Activated CD4-positive, alpha-beta T cell treated with anti-CD3 and anti-CD28 coated beads, Interleukin-2, Interleukin-6, amounts not matched to agents 100 ng/mL and 50 ng/mL, durations not matched to agents 16 hours and 8 hours (primary cell): ENCODE results near the gene MAGI1.

ENCODE experiments used
- DNase-seq: peaks from one replicate; pipeline ENCODE4 v3.0.0-alpha.2; 2020

The MAGI1 gene

DNA sequence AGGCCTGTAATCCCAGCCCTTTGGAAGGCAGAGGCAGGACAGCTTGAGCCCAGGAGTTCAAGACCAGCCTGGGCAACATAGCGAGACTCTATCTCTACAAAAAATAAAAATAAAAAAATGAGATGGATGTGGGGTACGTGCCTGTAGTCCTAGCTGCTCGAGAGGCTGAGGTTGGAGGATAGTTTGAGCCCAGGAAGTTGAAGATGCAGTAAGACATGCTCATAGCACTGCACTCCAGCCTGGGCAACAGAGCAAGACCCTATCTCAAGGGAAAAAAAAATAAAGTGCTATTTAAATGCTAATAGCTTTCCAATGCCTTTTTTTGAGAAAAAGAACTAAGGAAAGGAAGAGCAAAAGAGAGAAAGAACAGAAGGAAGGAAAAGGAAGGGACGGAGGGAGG is 94.5 kb downstream of the MAGI1 start:
- no peak for DNase-seq

DNA sequence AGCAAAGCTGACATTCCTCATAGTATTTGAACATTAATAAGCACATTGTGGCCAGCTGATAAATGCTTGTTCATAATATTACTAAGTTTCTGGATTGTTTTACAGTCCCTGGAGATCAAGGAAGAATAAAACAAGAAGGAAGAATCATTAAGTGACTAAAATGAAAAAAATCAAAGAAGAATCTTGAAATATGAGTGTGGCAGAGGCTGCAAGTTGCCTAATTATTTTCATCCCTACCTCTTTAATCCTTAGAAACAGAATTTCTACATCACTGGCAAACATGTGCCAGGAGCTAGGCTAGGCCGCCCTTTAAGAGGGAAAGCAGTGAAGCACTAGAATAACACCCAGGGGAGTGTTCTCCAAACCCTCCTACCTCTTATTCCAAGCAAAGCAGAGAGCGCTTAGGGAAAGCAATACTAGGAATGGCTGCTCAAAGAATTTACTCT is 98.9 kb downstream of the MAGI1 start:
- DNase-seq: no peak

DNA sequence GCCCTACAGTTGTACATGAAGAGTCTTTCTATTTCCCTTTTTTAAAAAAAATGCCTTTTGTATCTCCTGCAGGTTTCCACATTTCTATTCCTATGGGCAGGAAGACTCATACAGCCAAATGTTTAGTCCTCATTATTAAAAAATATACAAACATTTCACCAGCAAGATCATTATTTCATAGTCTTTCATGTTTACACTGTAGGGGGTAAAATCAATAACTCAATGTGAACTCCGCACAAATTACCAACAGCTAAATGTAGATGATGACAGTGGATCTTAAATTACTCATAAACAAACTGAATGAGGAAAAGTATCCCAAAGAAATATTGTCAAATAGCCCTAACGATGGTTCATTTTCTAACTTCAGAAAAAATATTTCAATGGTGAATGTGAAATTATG is 99.5 kb downstream of the MAGI1 start:
- DNase-seq: no peak

DNA sequence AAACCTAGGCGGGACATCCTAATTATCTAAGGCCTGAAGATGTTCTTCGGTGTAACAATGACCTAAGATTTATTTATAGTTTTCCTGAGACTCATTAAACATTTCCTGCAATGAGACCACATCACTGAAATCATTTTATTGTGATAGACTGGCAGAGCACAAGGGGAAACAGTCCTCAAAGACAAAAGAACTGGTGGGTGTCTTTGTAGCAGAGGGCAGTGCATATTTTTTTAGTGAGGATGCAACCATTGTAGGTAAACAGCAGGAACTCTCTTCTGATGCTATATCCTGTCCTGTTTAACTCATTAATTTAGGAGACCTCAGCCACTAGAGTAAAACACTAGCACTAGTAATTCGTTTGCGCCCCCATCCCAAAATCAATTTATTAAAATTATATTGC is 100.0 kb downstream of the MAGI1 start:
- no peak for DNase-seq

DNA sequence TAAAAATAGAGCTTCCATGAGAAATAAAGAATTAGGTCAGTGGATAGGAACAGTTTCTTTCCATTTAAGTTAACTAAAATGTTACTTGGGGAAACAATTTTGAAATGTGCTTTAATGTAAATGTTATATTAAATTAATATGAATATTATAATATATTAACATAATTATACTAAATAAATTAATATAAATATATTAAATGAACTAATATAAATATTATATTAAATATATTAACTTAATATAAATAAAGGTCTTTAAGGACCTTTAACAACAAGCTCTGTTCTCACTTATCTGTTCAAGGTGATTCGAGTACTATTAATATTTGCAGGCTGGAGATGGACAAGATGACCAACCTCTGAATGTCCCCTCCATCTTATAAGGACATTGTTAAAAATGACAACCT is 100.6 kb downstream of the MAGI1 start:
- DNase-seq: no peak

DNA sequence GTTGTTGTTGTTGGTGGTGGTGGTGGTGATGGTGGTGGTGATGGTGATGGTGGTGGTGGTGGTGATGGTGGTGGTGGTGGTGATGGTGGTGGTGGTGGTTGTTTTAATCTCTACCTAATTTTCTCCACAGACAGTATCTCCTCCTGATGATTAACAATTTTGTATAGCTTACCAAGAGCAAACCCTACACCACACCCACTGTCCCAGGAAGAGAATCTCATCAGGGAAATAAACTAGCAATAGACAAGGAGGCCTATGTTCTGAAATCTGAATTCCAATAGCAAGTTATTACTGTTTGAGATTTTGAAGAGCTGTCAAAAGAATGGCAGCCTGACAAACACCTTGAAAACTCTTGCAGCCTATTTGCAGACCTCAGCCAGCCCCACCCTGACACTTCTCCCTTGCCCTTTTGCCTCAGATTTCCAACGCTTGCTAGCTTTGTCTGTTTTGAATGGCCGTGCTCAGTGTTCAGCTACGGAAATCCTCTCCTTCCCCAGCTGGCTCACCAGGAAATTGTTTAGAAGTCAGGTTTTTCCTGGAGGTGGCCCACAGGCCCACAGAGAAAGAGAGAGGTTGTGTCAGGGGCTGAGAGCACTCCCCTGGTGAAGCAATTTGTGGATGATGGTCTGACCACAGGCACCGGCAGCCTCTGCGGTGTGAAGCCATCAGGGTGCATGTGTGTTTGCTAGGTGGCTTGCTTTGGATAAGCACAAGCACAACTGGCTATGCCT is 101.6 kb downstream of the MAGI1 start:
- peak; percentile 23 for DNase-seq

DNA sequence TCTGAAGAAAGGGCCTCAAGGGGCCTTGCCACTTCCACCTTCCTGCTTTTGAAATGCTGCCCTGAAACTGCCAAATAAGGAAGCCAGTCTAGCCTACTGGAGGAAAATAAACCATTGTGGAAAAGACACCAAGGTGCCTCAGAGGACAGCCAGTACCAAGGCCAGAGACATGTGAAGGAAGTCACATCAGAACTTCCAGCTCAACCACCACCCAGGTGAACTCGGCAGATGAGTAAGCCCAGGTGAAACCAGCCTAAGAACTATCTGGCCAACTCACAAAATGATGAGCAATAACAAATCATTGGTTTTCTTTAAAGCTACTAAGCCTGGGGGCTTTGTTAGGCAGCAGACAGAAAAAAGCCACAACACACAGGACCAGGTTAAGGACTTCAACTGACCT is 103.0 kb downstream of the MAGI1 start:
- DNase-seq: no peak

DNA sequence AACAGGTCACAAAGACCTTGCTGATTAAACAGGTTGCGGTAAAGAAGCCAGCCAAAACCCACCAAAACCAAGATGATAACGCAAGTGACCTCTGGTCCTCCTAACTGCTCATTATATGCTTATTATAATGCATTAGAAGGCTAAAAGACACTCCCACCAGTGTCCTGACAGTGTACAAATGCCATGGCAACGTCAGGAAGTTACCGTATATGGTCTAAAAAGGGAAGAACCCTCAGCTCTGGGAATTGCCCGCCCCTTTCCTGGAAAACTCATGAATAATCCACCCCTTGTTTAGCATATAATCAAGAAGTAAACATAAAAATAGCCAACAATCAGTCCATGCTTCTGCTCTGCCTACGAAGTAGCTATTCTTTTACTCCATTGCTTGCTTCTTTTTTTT is 108.1 kb downstream of the MAGI1 start:
- no peak for DNase-seq

DNA sequence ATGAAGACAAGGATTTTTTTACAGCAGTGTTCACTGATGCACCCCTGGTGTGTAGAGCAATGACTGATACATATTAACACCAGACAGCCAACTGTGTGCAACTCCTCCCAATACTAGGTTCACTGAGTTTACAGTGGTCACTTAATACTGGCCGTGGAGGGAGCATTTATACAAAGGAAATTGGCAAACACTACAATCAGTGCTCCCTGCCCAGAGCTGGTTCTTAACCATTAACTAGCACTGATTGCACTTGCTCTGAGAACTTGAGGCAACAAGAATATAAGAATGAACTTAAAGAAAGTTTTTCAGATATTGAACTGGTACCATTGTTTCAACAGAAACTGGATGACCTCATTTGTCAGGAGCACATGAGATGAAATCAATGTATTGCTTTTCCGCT is 110.6 kb downstream of the MAGI1 start:
- DNase-seq: no peak

DNA sequence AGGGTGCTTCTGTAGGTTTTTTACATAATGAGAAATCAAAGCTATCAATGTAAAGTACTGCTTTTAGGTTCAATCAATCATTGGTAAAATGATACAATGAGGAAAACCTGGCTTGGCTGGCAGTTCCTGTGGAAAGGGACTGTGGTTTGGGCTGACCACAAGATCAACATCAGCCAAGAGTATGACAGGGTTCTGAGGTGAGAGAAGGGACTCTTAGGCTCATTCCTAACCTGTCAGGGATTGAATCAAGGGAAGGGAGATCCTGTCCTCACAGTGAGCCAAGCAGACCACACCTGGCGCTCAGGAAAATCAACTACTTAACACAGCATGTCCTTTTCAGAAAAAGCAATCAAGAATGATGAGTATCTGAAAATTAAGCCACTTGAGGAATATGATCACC is 111.1 kb downstream of the MAGI1 start:
- no peak for DNase-seq

DNA sequence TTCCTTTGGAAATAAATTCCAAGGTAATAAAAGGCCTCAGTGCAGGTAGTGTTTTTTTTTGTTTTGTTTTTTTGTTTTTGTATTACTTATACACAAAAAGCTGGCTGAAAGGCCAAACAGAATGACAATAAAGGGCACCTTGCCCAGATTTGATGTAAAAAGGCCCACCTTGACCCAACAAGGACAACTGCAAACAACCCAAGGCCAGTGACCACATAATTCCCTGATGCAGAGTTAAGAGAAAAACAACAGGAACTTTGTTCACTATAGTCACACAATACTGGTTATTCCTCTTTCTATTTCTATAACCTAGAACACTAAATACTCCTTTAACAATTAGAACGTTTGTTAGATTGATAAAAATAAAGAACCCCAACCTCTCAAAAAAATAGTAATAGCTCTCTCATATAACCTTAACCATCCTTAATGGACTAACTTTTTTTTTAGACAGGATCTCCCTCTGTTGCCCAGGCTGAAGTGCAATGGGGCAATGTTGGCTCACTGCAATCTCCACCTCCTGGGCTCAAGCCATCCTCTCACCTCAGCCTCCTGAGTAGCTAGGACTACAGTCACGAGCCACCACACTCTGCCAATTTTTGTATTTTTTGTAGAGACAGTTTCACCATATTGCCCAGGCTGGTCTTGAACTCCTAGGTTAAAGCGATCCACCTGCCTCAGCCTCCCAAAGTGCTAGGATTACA is 113.3 kb downstream of the MAGI1 start:
- DNase-seq: no peak

DNA sequence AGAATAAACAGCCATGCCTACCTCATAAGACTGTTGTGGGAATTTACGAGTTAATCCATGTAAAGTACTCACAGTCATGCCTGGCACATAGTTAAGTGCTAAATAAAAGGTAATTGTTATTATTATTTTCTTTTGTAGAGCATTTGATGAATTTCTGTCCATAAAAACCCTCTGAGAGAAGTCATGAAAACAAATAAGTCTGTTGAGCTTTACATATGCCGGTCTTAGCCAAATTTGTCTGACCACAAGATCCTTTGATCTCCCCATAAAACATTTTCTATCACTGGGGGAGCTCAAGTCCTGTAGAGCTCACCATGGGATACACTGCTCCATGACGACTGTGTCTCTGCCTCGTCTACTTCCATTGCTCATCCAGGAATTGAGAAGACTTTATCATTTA is 114.0 kb downstream of the MAGI1 start:
- no peak for DNase-seq

DNA sequence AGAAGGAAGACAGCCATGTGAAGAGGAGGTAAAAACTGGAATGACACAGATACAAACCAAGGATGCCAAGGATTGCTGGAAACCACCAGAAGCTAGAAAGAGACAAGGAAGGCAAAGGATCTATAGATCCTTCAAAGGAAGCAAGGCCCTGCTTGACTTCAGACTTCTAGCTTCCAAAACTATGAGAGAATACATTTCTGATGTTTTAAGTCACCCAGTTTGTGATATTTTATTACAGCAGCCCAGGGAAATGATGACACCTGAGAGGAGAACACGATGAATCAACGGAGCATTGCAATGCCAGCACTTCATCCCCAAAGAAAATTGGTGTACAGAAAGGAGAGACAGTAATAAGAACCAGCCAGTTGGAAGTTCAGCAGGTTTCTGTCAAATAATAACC is 116.3 kb downstream of the MAGI1 start:
- no peak for DNase-seq

DNA sequence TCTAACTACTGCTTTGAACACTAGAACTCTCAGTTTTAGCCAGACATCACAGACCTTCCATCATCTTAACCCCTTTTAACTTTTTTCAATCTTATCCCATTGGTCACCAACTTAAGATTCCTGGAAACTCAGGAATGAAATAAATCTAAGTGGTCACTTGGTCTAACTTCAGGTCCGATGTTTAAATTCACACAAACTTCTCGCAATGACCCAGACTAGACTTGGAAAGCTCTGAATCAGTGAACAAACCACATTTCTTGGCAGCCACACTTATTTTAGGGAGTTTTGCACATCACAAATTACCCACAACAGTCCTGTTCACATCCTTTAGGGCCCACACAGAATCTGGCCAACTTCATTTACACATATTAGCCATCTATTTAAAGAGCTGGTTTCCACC is 118.9 kb downstream of the MAGI1 start:
- DNase-seq: no peak

DNA sequence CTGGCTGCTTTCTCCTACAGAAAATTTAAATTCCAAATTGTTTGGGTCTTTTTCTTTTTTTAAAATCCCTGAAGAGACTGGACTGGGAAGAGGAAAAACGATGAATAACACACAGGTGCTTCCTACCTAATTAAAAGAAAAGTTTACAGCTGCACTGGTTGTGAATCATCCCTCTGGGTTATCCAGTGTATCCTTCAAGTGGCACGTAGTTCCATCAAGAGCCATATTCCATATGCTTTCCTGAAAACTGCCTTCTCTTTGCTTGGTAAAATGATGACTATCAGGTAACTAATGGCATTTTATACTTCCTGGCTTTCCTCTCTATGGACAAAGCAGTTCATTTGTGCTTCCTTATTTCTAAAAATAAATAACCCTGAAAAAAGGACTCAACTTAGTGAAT is 123.2 kb downstream of the MAGI1 start:
- DNase-seq: no peak

DNA sequence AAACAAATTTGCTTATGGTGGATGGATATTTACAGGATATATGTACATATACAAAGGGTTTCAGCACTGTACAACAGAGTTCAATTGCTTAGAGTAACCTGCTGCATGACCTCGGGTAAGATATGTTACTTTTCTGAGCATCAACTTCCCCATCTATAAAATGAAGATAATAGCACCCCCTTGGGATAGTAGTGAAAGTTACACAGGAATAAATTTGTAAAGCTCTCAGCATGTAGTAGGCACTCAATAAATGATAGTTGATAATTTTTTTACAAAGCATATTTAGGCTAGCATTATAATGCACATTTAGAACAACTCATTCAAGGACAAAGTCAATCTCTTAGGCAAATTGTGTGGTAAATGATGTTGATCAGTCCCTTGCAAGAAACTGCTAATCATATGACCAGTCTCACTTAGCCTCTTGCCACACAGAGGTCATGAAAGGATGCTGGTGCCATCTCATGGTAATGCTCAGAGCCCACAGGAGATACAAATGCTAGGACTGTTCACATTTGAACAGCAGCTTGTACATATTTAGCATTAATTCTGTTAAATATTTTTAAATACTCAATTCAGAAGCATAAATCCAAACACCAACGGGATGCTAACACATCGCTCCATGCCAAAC is 123.9 kb downstream of the MAGI1 start:
- no peak for DNase-seq

DNA sequence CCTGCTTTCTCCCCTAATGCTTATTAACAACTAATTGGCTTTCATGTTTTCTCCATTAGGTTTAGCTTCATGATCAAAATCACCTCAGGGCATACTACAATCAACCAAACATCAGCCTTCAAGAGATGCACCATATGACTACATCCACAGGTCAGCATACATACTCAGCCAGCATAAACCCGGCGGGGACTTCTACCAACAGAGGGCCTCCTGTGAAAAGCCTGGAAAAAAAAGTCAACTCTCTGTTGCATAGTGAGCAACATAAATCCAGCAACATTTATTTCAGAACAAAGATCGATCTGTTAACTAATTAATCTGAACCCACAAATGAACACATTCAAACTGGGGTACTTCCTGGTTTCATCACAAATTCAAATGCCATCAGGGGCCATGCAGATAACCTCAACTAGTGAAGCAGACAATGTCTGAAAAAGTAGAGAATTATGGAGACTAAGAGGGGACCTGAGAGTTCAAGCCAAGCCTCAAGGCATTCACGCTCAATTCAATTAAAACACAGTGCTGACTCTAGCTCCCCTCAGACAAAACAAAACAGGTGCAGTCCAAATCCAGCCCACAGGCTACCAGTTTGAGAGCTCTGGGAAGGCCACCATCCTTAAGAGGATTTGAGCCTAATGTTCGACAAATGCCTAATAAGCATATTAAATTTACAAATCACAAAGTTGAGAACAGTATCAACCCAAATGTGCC is 124.5 kb downstream of the MAGI1 start:
- no peak for DNase-seq

DNA sequence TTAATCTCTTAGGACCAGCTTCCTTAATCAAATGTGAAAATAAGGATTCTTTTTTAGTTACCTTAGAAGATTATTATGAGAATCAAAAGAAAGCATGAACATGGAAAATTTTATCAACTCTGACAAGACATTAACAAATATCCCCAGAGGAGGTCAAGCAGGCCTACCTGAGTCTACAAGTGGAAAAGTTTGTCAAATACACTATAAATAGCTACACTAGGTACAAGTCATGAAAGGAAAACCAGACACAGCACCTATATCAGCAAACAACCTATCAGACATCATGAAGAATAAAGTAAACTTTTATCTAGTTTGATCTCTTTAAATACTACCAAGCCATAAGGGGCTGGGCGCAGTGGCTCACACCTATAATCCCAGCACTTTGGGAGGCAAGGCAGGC is 126.1 kb downstream of the MAGI1 start:
- DNase-seq: no peak

DNA sequence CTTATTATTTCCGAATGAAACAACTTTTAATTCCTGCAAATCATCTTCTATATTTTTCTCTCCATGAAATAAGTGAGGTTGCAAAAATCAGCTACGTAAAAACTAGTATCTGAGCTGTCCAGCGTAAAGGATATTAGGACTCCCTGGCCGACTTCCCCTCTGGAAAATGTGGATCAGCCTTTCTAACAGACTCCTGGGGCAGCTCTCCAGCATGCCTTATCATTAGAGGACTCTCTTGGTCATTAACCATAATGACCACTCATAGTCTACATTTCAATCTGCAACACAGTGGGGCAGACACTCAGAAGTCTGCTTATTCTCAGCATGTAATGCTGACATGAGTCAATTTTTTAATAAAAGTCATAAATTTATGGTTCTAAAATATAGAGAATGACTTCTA is 130.1 kb downstream of the MAGI1 start:
- no peak for DNase-seq

DNA sequence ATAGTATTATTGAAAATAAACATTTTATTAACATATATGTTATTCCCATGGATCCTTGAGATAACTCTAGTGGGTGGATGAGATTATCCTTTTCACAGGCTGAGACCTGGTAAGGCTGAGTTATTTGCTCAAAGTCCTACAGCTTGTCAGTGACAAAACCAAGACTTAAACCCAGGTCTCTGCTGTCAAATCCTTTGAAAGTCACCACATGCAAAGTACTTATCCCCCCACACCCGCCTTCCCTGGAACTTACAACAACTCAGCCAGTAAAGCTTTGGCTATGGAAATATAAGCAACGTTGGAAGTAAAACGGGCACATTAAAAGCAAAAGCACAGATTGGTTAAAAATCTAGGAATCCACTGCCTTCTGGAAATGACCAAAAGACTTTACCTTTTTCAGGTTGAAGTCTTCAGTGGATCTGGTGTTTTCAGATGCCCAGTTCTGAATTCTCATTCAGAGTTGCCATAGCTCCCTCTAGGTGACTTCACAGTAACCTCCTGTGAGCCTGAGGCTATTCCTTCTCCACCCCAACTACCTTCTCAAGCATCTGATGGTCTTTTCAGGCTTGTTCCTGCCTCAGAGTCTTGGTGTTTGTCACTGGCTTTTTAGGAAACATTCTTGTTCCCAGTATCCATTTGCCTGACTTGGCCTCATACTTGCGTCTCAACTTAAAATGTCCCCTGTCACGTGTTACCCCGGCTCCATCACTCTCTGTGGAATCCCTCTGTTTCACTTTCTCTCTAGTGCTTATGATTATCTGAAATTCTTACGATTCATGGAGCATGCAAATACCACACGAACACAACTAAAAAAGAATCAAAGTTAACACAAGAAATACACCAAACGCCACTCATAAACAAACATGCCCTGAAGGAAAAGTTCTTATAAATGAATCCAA is 131.2 kb downstream of the MAGI1 start:
- DNase-seq: no peak

DNA sequence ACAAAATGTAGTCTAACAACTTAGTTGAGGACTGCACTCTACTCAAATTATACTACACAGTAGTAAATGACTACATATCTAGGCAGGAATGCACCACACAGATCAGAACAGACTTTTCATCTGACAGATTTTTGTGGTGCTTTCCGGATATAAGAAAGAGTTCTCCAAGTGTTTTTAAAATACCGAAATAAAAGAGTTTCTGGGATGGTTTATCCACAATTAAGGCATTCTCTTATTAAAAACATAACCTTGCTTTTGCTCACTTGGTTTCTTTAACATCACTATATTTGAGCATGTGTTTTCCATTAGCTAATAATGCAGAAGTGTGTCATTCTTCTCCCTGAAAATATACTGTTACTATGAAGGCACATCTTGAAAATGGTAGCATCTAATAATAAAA is 132.9 kb downstream of the MAGI1 start:
- DNase-seq: no peak

DNA sequence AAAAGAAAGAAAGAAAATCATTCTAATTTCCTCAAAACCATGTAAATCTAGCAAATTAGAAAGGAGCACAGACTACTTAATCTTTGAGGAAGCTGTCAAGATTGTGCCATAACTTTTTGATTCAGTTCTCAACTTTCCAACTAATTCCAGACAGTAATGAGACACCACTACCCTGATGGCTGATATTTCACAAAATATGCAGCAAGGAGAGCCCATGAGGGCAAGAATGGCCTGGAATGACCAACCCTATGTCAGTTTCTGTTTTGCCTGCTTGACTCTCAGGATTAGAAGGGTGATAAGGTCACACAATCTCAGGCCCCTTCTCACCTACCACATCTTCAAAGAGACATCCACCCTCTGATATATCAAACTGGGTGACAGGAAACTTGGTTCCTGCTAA is 134.7 kb downstream of the MAGI1 start:
- DNase-seq: no peak
